ENCODE results near the gene IRF2BPL. TPM values are rescaled to one million over a fixed set of nuclear protein-coding genes. Genes with fewer than 3 reads are reported as not detected.
A peak's percentile ranks its signal among the peaks of the same experiment; 100 is the strongest.

IRF2BPL gene
- total RNA-seq, 2 experiments from 2014 or later, result 26.0 to 29.9 TPM

DNA sequence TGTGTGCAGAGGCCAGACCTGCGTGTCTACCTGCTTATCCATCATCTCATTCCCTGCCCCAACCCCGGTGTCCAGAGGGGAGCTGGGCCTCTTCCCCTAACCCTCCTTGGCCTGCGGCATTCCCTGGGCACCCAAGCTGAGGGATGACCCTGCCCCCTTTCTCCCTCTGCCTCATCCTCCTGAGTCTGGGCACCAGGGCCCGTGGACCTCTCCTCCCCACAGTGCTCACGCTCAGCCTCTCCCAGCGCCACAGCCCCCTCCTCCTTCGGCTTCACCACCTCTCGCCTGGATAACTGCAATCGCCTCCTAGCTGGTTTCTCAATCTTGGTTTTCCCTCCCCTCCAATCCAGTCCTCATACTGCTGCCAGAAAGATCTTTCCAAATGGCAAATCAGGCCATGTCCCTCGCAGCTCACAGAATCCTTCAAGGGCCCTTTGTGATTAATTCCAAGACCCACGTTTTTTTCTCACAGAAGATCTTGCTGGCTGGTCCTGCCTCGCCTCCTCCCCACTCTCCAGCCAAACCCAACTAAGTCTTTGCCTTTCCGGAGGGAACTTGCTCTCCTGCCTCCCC, 16.2 kb downstream of the IRF2BPL start:
- Mint-ChIP-seq H3K9me3 (no peaks in the 10 kb centered on the region), H3K36me3 (ENCODE audit: low read depth) (no peaks in the 10 kb centered on the region), H3K4me1 (peaks cover 14% of the 10 kb centered on the region), H3K27ac (no peak overlapping the region), H3K27me3 (no peaks in the 10 kb centered on the region), H3K4me3 (no peak overlapping the region)
- no peak for DNase-seq
- ChIA-PET CTCF (interaction anchor here (1.0 to 3.8 kb wide), 6 partner anchors 9 to 99 kb away, joined by 3 to 23 read pairs (median 4); no protein-coding TSS in a partner anchor), POLR2A (no interaction called here)

GRCh38 chr14:77011245-77011644, 17.3 kb downstream of the IRF2BPL start:
- CTCF ChIA-PET, result interaction anchor here (1.0 to 3.8 kb wide), 5 partner anchors 11 to 59 kb away, joined by 3 to 23 read pairs (median 3); no protein-coding TSS in a partner anchor
- peak overlapping the region; percentile 6 for H3K27ac Mint-ChIP-seq
- POLR2A ChIA-PET, result no interaction called here

GRCh38 chr14:77009014-77009413, 19.5 kb downstream of the IRF2BPL start:
- no peaks in the 10 kb centered on the region for H3K9me3 Mint-ChIP-seq
- ChIA-PET CTCF (interaction anchor here (0.7 to 1.7 kb wide), 5 partner anchors 9 to 34 kb away, joined by 3 to 6 read pairs (median 3); no protein-coding TSS in a partner anchor), POLR2A (no interaction called here)
- no peaks in the 10 kb centered on the region for H3K36me3 Mint-ChIP-seq (ENCODE audit: low read depth)
- H3K27ac Mint-ChIP-seq, result no peak overlapping the region
- H3K4me3 Mint-ChIP-seq, result no peak overlapping the region
- peaks cover 20% of the 10 kb centered on the region for H3K4me1 Mint-ChIP-seq
- DNase-seq, result no peak
- H3K27me3 Mint-ChIP-seq, result no peaks in the 10 kb centered on the region

More at GRCh38 chr14:77011245-77011644, 17.3 kb downstream of the IRF2BPL start:
- no peak for DNase-seq
- H3K4me1 Mint-ChIP-seq, result peaks cover 14% of the 10 kb centered on the region
- H3K9me3 Mint-ChIP-seq, result no peaks in the 10 kb centered on the region
- no peaks in the 10 kb centered on the region for H3K36me3 Mint-ChIP-seq (ENCODE audit: low read depth)
- H3K27me3 Mint-ChIP-seq, result no peaks in the 10 kb centered on the region
- H3K4me3 Mint-ChIP-seq, result no peak overlapping the region

GRCh38 chr14:77008541-77008940, 20.0 kb downstream of the IRF2BPL start:
- ChIA-PET CTCF (interaction anchor here (0.7 to 1.7 kb wide), 3 partner anchors 10 to 34 kb away, joined by 3 to 6 read pairs (median 5); no protein-coding TSS in a partner anchor), POLR2A (no interaction called here)
- Mint-ChIP-seq H3K27ac (no peak overlapping the region), H3K4me3 (no peak overlapping the region), H3K27me3 (no peaks in the 10 kb centered on the region), H3K9me3 (no peaks in the 10 kb centered on the region), H3K36me3 (ENCODE audit: low read depth) (no peaks in the 10 kb centered on the region), H3K4me1 (peaks cover 20% of the 10 kb centered on the region)
- no peak for DNase-seq

DNA sequence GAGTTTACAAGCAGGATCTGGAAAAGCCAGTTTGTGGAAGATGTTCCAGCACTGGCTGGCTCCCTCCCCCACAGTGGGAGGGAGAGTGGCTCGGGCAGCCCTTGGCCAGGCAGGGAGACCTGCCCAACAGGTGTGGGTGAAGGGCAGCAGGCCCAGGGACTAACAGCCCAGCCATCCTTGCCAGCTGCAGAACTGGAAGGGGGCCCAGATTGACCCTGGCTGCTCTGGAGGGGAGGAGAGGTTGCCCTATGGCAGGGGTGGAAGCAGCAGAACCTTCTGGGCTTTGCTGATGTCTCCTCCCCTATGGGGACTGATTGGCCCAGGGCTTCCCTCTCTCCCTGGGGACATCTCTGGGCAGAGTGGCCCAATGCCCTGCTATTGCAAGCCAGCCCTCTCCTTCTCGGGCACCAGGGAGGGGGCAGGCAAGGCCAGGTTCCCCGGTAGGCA, 20.5 kb downstream of the IRF2BPL start:
- H3K27me3 Mint-ChIP-seq, result no peaks in the 10 kb centered on the region
- no peak overlapping the region for H3K4me3 Mint-ChIP-seq
- H3K27ac Mint-ChIP-seq, result no peak overlapping the region
- H3K4me1 Mint-ChIP-seq, result peaks cover 20% of the 10 kb centered on the region
- no peaks in the 10 kb centered on the region for H3K9me3 Mint-ChIP-seq
- no peaks in the 10 kb centered on the region for H3K36me3 Mint-ChIP-seq (ENCODE audit: low read depth)
- POLR2A ChIA-PET, result no interaction called here
- DNase-seq, result no peak
- CTCF ChIA-PET, result interaction anchor here (1.5 to 1.7 kb wide), 2 partner anchors 9 to 14 kb away, joined by 5 to 6 read pairs; no protein-coding TSS in a partner anchor

- H3K4me3 Mint-ChIP-seq, result no peak overlapping the region
- no peak for DNase-seq
- H3K27me3 Mint-ChIP-seq, result no peaks in the 10 kb centered on the region
- no peak overlapping the region for H3K27ac Mint-ChIP-seq
- H3K9me3 Mint-ChIP-seq, result no peaks in the 10 kb centered on the region
- CTCF ChIA-PET, result interaction anchor here (0.8 to 1.6 kb wide), 3 partner anchors 9 to 95 kb away, joined by 3 to 4 read pairs (median 4); no protein-coding TSS in a partner anchor
- POLR2A ChIA-PET, result no interaction called here
- no peaks in the 10 kb centered on the region for H3K36me3 Mint-ChIP-seq (ENCODE audit: low read depth)
- H3K4me1 Mint-ChIP-seq, result peaks cover 20% of the 10 kb centered on the region
These were observed 21.1 kb downstream of the IRF2BPL start for GRCh38 chr14:77007183-77007974.

DNA sequence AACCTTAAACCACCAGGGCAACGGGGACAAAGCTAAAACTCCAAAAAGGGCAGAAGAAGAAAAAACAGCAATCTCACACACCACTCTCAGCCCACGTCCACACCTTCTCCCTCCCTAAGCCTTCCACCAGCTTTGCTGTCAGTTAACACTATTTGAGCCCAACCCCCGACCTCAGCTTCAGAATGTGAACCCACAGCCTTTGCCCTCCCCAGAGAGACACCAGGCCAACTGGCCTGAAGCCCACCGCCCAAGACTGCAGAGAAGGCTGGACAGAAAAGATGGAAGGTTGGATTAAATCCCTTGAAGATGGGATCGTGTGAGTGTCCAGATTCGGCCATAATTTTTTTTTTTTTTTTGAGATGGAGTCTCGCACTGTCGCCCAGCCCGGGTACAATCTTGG, 22.4 kb downstream of the IRF2BPL start:
- Mint-ChIP-seq H3K36me3 (ENCODE audit: low read depth) (no peaks in the 10 kb centered on the region), H3K4me1 (peaks cover 11% of the 10 kb centered on the region), H3K27me3 (no peaks in the 10 kb centered on the region), H3K9me3 (no peaks in the 10 kb centered on the region), H3K27ac (no peak overlapping the region), H3K4me3 (no peak overlapping the region)
- POLR2A ChIA-PET, result no interaction called here
- CTCF ChIA-PET, result interaction anchor here (0.5 to 1.6 kb wide), 6 partner anchors 10 to 432 kb away, joined by 3 to 4 read pairs (median 3); no protein-coding TSS in a partner anchor
- DNase-seq, result no peak

- peaks cover 13% of the 10 kb centered on the region for H3K4me1 Mint-ChIP-seq
- CTCF ChIA-PET, result interaction anchor here (0.6 to 1.4 kb wide), 2 partner anchors 49 to 432 kb away, joined by 3 to 4 read pairs; no protein-coding TSS in a partner anchor
- POLR2A ChIA-PET, result no interaction called here
- no peak for DNase-seq
- no peaks in the 10 kb centered on the region for H3K9me3 Mint-ChIP-seq
- H3K4me3 Mint-ChIP-seq, result no peak overlapping the region
- H3K36me3 Mint-ChIP-seq (ENCODE audit: low read depth), result no peaks in the 10 kb centered on the region
- H3K27ac Mint-ChIP-seq, result no peak overlapping the region
- no peaks in the 10 kb centered on the region for H3K27me3 Mint-ChIP-seq
These were observed 22.9 kb downstream of the IRF2BPL start for GRCh38 chr14:77005559-77005958.

DNA sequence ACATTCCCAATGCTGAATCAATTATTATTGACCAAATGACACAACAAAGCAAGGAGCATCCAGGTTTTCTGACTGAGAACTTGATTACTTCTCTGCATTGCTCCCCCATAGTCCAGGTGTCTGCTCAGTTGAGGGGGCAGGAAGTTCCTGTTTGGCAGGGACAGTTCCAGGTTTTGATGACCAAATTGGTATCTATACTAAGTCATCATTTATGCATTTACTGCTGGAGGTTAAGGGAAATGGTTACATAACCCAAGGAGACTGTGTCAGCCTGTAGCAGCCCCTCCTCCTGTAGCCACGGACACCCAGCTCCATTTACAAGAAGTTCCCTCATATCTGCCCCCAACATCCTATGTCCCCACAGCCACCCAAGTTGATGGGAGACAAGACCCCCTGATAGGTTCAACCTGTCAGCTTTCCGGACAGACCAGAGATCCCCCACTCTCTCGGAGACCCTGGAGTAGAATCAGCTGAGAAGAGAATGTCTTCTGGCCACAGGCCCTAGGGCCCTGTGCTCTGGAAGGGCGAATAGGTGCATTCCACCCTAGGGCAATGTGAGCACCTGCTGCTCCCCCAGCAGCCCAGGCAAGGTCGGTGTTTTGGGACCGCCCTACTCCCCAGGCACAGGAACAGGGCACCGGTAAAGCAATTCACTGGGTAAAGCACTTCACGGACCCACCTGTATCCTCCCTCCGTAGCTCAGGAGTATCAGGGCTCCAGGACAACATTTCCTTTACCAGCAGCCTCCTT, 23.6 kb downstream of the IRF2BPL start:
- Mint-ChIP-seq H3K36me3 (ENCODE audit: low read depth) (no peaks in the 10 kb centered on the region), H3K27ac (no peak overlapping the region), H3K27me3 (no peaks in the 10 kb centered on the region), H3K4me1 (peaks cover 17% of the 10 kb centered on the region), H3K9me3 (no peaks in the 10 kb centered on the region), H3K4me3 (no peak overlapping the region)
- DNase-seq, result no peak
- POLR2A ChIA-PET, result no interaction called here
- CTCF ChIA-PET, result interaction anchor here (0.6 kb wide), 1 partner anchor 1908 kb away, joined by 3 read pairs; no protein-coding TSS in a partner anchor

DNA sequence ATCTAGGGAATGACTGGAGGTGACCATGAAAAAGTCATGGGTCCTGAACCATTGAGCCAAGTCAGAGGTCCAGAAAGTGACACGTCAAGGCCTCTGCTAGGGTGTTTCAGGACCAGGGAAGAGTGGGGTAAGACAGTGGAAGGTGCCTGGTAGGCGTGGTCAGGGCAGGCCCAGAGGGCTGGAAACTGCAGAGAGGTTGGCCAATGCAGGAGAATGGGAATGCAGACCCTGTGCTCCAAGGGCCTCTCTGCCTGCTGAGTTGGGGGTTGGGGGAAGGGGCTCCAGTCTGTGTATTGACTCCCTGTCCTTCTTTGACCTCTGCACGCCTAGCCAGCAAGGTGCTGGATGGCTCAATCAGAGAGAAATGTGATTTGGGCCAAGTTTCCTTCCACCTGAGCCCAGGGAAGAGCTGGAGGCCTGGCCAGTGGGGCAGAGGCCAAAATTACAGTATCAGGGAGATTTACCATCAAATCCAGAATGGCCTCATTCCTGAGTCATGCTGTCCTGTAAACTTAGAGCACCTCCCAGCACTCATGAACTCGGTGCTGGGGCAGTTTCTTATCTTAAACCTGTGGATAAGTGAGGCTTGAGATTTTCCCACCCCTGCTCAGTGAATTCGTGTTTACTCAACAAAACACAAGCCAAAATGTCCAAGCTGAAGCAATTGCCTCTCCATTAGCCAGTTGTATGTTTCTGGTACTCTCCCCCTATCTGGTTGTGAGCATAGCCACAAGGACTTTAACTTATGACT, 24.4 kb downstream of the IRF2BPL start:
- Mint-ChIP-seq H3K4me3 (no peak overlapping the region), H3K9me3 (no peaks in the 10 kb centered on the region), H3K27ac (no peak overlapping the region), H3K4me1 (peaks cover 17% of the 10 kb centered on the region), H3K27me3 (no peaks in the 10 kb centered on the region), H3K36me3 (ENCODE audit: low read depth) (no peaks in the 10 kb centered on the region)
- CTCF ChIA-PET, result no interaction called here
- no peak for DNase-seq
- POLR2A ChIA-PET, result no interaction called here

- DNase-seq, result no peak
These were observed 25.6 kb downstream of the IRF2BPL start for GRCh38 chr14:77002889-77003288.

DNA sequence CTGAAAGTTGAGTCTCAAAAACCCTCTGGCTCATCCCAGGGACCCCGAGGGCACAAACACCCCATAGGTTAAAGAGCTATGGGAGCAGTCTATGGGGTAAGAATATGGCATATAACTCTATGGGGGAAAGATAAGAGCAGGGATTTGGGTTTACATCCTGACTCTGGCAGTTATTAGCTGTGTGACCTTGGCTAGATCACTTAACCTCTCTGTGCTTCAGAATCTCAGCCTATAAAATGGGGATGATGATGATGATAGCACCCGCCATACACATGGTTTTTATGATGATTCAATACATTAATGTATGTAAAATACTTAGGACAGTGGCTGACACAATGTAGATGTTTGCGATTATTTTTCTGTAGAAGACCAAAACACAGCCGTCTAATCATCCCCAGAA, 26.2 kb downstream of the IRF2BPL start:
- no peak for DNase-seq
- Mint-ChIP-seq H3K27ac (no peak overlapping the region), H3K36me3 (ENCODE audit: low read depth) (no peaks in the 10 kb centered on the region), H3K4me3 (no peak overlapping the region), H3K27me3 (no peaks in the 10 kb centered on the region), H3K4me1 (peaks cover 21% of the 10 kb centered on the region), H3K9me3 (no peaks in the 10 kb centered on the region)
- POLR2A ChIA-PET, result no interaction called here
- CTCF ChIA-PET, result no interaction called here

More at GRCh38 chr14:77002889-77003288, 25.6 kb downstream of the IRF2BPL start:
- H3K27ac Mint-ChIP-seq, result no peak overlapping the region
- no peaks in the 10 kb centered on the region for H3K9me3 Mint-ChIP-seq
- no peak overlapping the region for H3K4me3 Mint-ChIP-seq
- POLR2A ChIA-PET, result no interaction called here
- CTCF ChIA-PET, result interaction anchor here (0.9 kb wide), 1 partner anchor 122 kb away, joined by 3 read pairs; no protein-coding TSS in a partner anchor
- H3K4me1 Mint-ChIP-seq, result peaks cover 21% of the 10 kb centered on the region
- H3K27me3 Mint-ChIP-seq, result no peaks in the 10 kb centered on the region
- no peaks in the 10 kb centered on the region for H3K36me3 Mint-ChIP-seq (ENCODE audit: low read depth)

Measured in activated CD4-positive, alpha-beta T cell treated with anti-CD3 and anti-CD28 coated beads, Interleukin-2, amount 10 ng/mL, durations not matched to agents 7 days and 5 days (primary cell).